ENCODE data around the gene RNF150. TPM values are rescaled to one million over a fixed set of nuclear protein-coding genes. Genes with fewer than 3 reads are reported as not detected.

Gene RNF150
- polyA plus RNA-seq, 12 donors, result 24.6 to 112 (median 37.9) TPM

GRCh38 chr4:140866492-140867005 is 266.7 kb downstream of the RNF150 start:
- no peak for DNase-seq

- no peak for DNase-seq
These were observed 267.7 kb downstream of the RNF150 start for GRCh38 chr4:140865253-140866217.

- no peak for DNase-seq
These were observed 270.1 kb downstream of the RNF150 start for GRCh38 chr4:140863197-140863596.

GRCh38 chr4:140862177-140862442 is 271.2 kb downstream of the RNF150 start:
- no peak for DNase-seq

- peak; percentile 92 for DNase-seq
These were observed 271.7 kb downstream of the RNF150 start for GRCh38 chr4:140861359-140862176.

GRCh38 chr4:140858897-140859296 is 274.4 kb downstream of the RNF150 start:
- no peak for DNase-seq

- no peak for DNase-seq
These were observed 276.2 kb downstream of the RNF150 start for GRCh38 chr4:140857111-140857510.

GRCh38 chr4:140856621-140857062 is 276.6 kb downstream of the RNF150 start:
- peak; percentile 83 for DNase-seq

GRCh38 chr4:140854168-140854567 is 279.1 kb downstream of the RNF150 start:
- DNase-seq, result no peak

GRCh38 chr4:140851804-140852203 is 281.5 kb downstream of the RNF150 start:
- no peak for DNase-seq

- peak; percentile 75 for DNase-seq
These were observed 282.1 kb downstream of the RNF150 start for GRCh38 chr4:140851032-140851636.

GRCh38 chr4:140849526-140849925 is 283.7 kb downstream of the RNF150 start:
- DNase-seq, result no peak

- no peak for DNase-seq
These were observed 286.5 kb downstream of the RNF150 start for GRCh38 chr4:140846736-140847135.

GRCh38 chr4:140844061-140844460 is 289.2 kb downstream of the RNF150 start:
- no peak for DNase-seq

GRCh38 chr4:140841186-140841585 is 292.1 kb downstream of the RNF150 start:
- DNase-seq, result no peak

GRCh38 chr4:140839888-140840790 is 293.1 kb downstream of the RNF150 start:
- no peak for DNase-seq

- no peak for DNase-seq
These were observed 293.9 kb downstream of the RNF150 start for GRCh38 chr4:140839406-140839805.

GRCh38 chr4:140837736-140838135 is 295.5 kb downstream of the RNF150 start:
- DNase-seq, result no peak

GRCh38 chr4:140834839-140835495 is 298.3 kb downstream of the RNF150 start:
- DNase-seq, result no peak

- no peak for DNase-seq
These were observed 300.0 kb downstream of the RNF150 start for GRCh38 chr4:140833280-140833679.

- DNase-seq, result no peak
These were observed 303.4 kb downstream of the RNF150 start for GRCh38 chr4:140829825-140830224.

All from muscle of arm (tissue), 12 donors.